Duodenal mucosa (tissue), 2 donors: ENCODE data around the gene WDR4.
A peak's percentile ranks its signal among the peaks of the same experiment; 100 is the strongest.
"Not testable (repeated sequence)": the region's sequence is repeated elsewhere in the genome, so short reads cannot be mapped to it uniquely, and the experiment has no call there.

Experiments used
- H3K27ac ChIP-seq: one replicate; pipeline ENCODE4 v1.7.0; 2013; ENCODE audit warnings: low read depth, low read length
- H3K27me3 ChIP-seq, 2 donors: one replicate each; pipeline ENCODE4 v1.7.0; 2013; ENCODE audit warnings: low read length in 2 of 2, control low read depth in 1 of 2; ENCODE audit not compliant: insufficient read depth in 2 of 2, control insufficient read depth in 1 of 2
- H3K36me3 ChIP-seq, 2 donors: one replicate each; pipeline ENCODE4 v1.7.0; 2013; ENCODE audit warnings: low read length in 2 of 2, control low read depth in 1 of 2; ENCODE audit not compliant: insufficient read depth in 2 of 2, control insufficient read depth in 1 of 2
- H3K4me1 ChIP-seq, 2 donors: one replicate each; pipeline ENCODE4 v1.7.0; 2013; ENCODE audit warnings: low read length in 2 of 2, control low read depth in 1 of 2; ENCODE audit not compliant: insufficient read depth in 2 of 2, control insufficient read depth in 1 of 2
- H3K4me3 ChIP-seq, 2 donors: one replicate each; pipeline ENCODE4 v1.7.0; 2013; ENCODE audit warnings: low read length in 2 of 2, low read depth in 1 of 2
- H3K9ac ChIP-seq, 2 donors: one replicate each; pipeline ENCODE4 v1.7.0; 2013; ENCODE audit warnings: low read length in 2 of 2, low read depth in 1 of 2
- H3K9me3 ChIP-seq, 2 donors: one replicate each; pipeline ENCODE4 v1.7.0; 2013; ENCODE audit warnings: low read length in 2 of 2, control low read depth in 1 of 2; ENCODE audit not compliant: control insufficient read depth in 1 of 2

The WDR4 gene

DNA sequence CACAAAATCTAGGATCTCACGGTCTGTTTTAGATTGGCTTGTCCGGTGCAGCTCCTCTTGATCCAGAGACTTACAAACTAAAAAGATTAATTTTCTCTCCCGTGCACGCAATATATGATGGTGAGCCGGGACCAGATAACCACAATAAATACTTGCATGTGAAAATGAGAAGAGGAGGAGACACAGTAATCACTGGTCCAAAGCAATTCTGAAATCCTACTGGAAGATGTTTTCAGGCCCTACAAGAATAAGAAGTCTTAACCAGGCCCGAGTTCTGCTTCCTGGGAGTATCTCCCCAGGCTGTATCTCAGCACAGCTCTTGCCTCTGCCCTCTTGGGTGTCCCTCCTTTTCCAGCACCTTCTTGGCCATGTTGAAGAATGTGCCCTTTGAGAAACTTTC lies 1.0 kb upstream of the WDR4 start:
- peaks cover 3 to 4% of the 10 kb centered on the region in 2 donors for H3K36me3 ChIP-seq
- H3K9ac ChIP-seq = peak overlapping the region; percentile 87 to 88
- H3K4me1 ChIP-seq = peaks cover 13 to 18% of the 10 kb centered on the region in 2 donors
- H3K27ac ChIP-seq = no peak overlapping the region
- H3K9me3 ChIP-seq = no peaks in the 10 kb centered on the region
- H3K4me3 ChIP-seq = peak overlapping the region; percentile 89 to 94
- no peaks in the 10 kb centered on the region for H3K27me3 ChIP-seq

DNA sequence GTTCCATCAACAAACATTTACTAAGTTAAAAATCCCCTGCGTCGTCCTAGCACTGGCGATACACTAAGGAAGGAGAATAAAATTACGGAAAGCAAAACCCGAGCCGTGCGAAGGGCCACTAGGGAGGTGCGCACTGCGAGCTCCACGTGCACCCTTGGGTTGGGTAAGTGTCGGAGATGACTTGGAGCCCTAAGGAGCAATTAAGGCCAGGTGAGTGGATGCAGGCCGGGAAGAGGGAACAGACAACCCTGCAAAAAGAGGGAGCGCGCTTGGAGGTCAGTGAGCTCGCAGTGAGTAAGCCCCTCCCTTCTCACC lies 704 bp downstream of the WDR4 start:
- Histone ChIP-seq H3K27me3 (no peaks in the 10 kb centered on the region), H3K27ac (peak overlapping the region; percentile 79), H3K4me3 (peak overlapping the region; percentile 89 to 94), H3K9ac (peak overlapping the region; percentile 87 to 88), H3K36me3 (peaks cover 6 to 8% of the 10 kb centered on the region in 2 donors), H3K4me1 (peaks cover 13 to 18% of the 10 kb centered on the region in 2 donors), H3K9me3 (no peaks in the 10 kb centered on the region)

DNA sequence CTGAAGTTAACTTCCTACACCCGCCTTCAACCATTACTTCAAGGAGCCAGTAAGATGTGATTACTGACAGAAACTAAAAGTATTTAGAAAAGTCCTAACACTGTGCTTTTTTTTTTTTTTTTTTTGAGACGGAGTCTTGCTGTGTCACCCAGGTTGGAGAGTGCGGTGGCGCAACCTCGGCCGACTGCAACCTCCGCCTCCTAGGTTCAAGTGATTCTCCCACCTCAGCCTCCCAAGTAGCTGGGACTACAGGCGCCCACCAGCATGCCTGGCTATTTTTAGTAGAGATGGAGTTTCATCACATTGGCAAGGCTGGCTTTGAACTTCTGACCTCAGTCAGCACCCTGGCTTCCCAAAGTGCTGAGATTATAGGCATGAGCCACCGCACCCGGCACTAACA lies 3.5 kb downstream of the WDR4 start:
- H3K27ac ChIP-seq, H3K9ac ChIP-seq, H3K4me3 ChIP-seq, H3K9me3 ChIP-seq, H3K27me3 ChIP-seq: not testable (repeated sequence)
- peaks cover 13 to 18% of the 10 kb centered on the region in 2 donors for H3K4me1 ChIP-seq
- H3K36me3 ChIP-seq = peaks cover 21 to 30% of the 10 kb centered on the region in 2 donors

DNA sequence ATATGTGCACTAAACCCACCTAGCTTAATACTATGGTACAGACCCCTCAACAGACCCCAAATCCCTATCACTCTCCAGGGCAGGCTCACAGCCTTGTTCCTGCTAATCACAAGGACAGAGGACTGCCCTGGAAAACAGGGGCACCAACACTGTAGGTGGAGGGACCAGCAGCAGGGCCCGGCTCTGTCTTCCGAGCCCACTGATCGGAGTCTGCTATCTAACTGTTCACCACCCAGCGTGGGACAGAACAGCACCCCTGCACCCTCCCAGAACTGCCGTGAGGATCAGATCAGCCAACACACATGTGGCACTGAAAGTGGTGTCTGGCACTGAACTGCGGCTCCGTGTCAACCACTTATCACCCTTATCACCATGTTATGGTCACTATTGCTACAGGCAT lies 6.2 kb downstream of the WDR4 start:
- H3K27ac ChIP-seq = no peak overlapping the region

DNA sequence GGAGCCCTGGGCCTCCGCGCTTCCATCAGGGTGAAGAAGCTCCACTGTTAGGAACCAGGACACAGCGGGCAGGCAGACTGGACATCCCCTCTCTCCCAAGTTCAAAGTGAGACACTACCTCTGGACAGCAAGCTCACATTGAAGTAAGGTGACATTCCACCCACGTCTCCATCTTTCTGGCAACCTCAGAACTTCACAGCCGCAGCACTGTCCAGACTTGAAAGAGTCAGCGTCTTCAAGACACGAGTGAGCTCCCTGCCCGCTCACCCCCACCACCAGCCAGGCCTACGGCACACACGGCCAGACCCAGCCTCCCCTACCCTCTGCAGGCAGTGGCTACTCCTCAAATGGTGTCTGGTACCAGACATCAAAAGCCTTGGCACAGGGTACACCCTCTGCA lies 11.1 kb downstream of the WDR4 start:
- no peaks in the 10 kb centered on the region for H3K4me1 ChIP-seq
- no peak overlapping the region for H3K4me3 ChIP-seq
- peaks cover 26 to 56% of the 10 kb centered on the region in 2 donors for H3K36me3 ChIP-seq

More for the DNA sequence above, 6.2 kb downstream of the WDR4 start:
- Histone ChIP-seq H3K4me3 (no peak overlapping the region), H3K4me1 (peaks cover 3 to 4% of the 10 kb centered on the region in 2 donors), H3K9me3 (no peaks in the 10 kb centered on the region), H3K36me3 (peaks cover 31 to 53% of the 10 kb centered on the region in 2 donors), H3K27me3 (no peaks in the 10 kb centered on the region), H3K9ac (no peak overlapping the region)

DNA sequence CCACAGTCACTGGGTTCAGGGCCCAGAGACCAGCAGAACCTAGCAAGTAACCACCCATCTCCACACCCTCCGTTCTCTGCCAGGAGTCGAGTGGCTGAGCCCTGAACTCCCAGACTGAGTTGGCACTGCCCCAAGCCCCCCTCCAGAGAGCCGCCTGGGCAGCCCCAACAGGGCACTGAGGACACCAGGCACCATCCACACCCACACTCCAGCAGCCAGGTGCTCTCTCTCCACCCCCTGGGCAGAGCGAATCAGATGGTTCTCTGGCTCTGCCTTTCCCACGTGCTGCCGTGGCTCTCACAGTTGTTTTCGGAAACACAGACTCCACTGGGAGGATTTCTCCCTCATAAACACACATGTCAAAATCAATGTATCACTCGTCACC lies 13.6 kb downstream of the WDR4 start:
- Histone ChIP-seq H3K9me3 (no peaks in the 10 kb centered on the region), H3K27ac (no peak overlapping the region), H3K36me3 (peaks cover 26 to 53% of the 10 kb centered on the region in 2 donors), H3K4me3 (no peak overlapping the region), H3K4me1 (no peaks in the 10 kb centered on the region), H3K9ac (no peak overlapping the region), H3K27me3 (no peaks in the 10 kb centered on the region)

More for the DNA sequence above, 11.1 kb downstream of the WDR4 start:
- Histone ChIP-seq H3K27me3 (no peaks in the 10 kb centered on the region), H3K27ac (no peak overlapping the region), H3K9ac (no peak overlapping the region), H3K9me3 (no peaks in the 10 kb centered on the region)

DNA sequence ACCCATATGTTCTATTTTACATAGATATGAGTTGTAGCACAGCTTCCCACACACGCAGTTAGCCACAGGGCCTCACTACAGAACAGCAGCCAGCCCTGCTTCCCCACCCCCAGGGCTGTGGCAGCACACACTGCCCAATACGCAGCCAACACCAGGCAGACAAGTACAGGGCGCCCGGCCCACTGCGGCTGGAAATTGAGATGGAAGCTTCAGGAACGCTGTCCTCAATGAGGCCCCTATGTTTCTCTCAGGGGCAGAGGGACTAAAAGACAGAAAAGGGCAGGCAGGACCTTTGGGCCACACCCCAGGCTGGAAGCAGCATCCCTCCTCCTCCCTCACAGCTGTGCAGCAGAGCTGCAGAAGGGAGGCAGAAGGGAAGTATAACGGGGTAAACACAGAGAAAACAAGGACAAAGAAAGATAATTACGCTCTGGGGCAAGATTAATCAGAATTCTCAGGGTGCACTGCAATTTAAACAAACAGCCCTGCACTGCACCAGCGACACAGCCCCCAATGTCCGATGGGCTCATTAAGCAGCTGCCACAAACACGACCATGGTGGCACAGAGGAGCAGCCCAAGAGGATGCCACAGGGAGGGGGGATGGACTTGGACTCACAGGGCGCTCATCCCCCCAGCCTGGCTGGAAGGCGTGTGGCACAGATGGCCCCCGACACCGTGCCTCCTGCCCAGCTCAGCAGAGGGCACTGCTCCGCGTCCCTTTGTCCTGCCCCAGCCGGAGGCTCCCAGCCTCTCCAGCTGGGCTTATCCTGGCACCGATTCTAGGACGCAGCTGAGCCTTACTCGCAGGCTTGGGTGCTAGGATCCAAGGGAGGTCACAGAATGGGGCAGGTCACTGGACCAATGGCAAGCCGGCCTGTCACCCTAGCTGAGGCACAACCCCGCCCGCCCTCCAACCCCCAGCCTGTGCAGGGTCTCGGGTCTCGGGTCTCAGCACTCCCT lies 14.2 kb downstream of the WDR4 start:
- Histone ChIP-seq H3K27me3 (no peaks in the 10 kb centered on the region), H3K4me1 (no peaks in the 10 kb centered on the region), H3K4me3 (no peak overlapping the region), H3K36me3 (peaks cover 25 to 55% of the 10 kb centered on the region in 2 donors), H3K9me3 (no peaks in the 10 kb centered on the region), H3K27ac (no peak overlapping the region), H3K9ac (no peak overlapping the region)

DNA sequence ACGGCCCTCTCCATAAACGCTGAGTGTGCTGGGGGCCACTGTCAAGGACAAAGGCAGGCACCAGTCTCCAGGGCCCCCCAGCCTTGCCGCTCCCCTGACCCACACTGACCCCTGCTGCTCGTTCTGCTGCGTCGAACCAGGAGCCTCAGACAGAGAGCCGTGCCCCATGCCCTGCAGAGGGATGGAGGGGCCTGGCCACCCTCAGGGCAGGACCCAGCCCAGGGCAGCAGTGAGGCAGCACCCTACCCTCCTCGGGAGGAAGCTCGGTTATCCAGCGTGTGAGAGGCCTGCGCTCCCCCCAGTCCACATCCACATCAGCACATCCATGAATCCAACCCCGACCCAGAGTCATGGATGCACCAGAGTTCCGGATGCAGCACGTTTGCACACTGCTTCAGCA lies 15.1 kb downstream of the WDR4 start:
- Histone ChIP-seq H3K4me1 (no peaks in the 10 kb centered on the region), H3K9me3 (no peaks in the 10 kb centered on the region), H3K27me3 (no peaks in the 10 kb centered on the region), H3K36me3 (peaks cover 25 to 58% of the 10 kb centered on the region in 2 donors), H3K4me3 (no peak overlapping the region), H3K27ac (no peak overlapping the region), H3K9ac (no peak overlapping the region)

DNA sequence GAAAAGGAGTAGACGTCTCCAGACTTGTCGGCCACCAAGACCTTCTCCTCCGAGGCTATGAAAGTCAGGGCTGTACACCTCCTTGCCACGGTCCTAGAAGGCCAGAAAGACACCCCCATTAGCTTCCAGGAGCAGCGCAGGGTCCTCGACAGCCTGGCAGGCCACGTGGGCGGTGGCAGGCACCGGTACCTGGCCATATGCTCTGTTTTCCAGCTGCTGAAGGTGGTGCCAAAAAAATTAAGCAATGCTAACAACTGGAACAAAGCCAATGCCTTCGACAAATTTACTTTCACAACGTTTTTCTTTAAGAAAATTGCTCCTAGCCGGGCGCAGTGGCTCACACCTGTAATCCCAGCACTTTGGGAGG lies 15.9 kb downstream of the WDR4 start:
- H3K9ac ChIP-seq = no peak overlapping the region
- H3K4me1 ChIP-seq = no peaks in the 10 kb centered on the region
- H3K4me3 ChIP-seq = no peak overlapping the region
- H3K27ac ChIP-seq = no peak overlapping the region
- no peaks in the 10 kb centered on the region for H3K9me3 ChIP-seq
- H3K36me3 ChIP-seq = peaks cover 17 to 58% of the 10 kb centered on the region in 2 donors
- H3K27me3 ChIP-seq = no peaks in the 10 kb centered on the region

DNA sequence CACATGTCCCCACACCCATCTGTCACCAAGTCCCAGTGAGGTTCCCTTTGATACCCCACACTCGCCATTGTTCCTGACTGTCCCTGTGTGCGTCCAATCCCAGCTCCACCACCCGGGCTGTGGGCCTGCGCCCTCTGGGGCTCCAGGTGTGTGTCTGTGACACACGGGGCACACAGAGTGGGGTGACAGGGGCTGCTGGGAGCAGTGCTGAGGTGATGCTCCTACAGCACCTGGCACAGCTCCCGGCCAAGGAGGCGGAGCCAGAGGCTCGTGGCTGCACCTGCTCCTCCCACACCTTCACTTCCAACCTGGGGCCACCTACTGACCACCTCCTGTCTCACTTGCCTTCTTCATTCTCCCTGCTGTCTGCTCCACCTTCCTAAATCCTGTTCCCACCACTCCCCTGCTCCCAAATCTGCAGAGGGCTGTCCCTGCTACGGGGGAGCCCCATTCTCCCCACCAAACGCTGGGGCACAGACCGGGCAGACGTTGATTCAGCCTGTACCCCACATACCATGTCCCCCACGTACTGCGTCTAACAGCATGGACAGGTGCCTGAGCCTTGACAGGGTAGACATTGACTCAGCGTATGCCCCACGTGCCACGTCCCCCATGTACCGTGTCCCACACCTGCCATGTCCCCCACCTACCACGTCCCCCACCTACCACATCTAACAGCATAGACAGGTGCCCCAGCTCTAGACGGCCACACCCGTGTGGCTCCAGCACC lies 16.4 kb downstream of the WDR4 start:
- no peaks in the 10 kb centered on the region for H3K4me1 ChIP-seq
- H3K9me3 ChIP-seq = no peaks in the 10 kb centered on the region
- H3K9ac ChIP-seq = no peak overlapping the region
- H3K27ac ChIP-seq = no peak overlapping the region
- H3K27me3 ChIP-seq = no peaks in the 10 kb centered on the region
- H3K36me3 ChIP-seq = peaks cover 17 to 55% of the 10 kb centered on the region in 2 donors
- no peak overlapping the region for H3K4me3 ChIP-seq
